K562 (cell line): ENCODE results near the gene CD19. TPM values are rescaled to one million over a fixed set of nuclear protein-coding genes. Genes with fewer than 3 reads are reported as not detected.
A peak's percentile ranks its signal among the peaks of the same experiment; 100 is the strongest.

Experiments
- CREBBP ChIP-seq: IDR thresholded peaks from one replicate; pipeline ENCODE4 v1.6.1; 2012; ENCODE audit warnings: low read depth, mild to moderate bottlenecking, control low read depth, inconsistent platforms, low read length
- FOXK2 ChIP-seq, 2 experiments: fragments of 450-650 bp; IDR thresholded peaks in 1 of 2; conservative IDR thresholded peaks in 1 of 2; 2 replicates each; pipeline ENCODE4 v1.6.1; 2016; ENCODE audit warnings: low read depth in 2 of 2, mild to moderate bottlenecking in 1 of 2
- HDAC6 ChIP-seq: IDR thresholded peaks from 2 replicates; pipeline ENCODE4 v1.6.1; 2012; ENCODE audit warnings: low read depth, mild to moderate bottlenecking, control low read depth, inconsistent platforms, low read length, moderate library complexity
- KLF13 ChIP-seq: fragments of 450-650 bp; IDR thresholded peaks from 2 replicates; pipeline ENCODE4 v1.6.1; 2016; ENCODE audit warnings: missing genetic modification characterization, low read depth, mild to moderate bottlenecking, missing compliant biosample characterization, moderate library complexity, borderline replicate concordance
- KLF6 ChIP-seq: fragments of 250-450 bp; sonication (Bioruptor Pico); IDR thresholded peaks from 2 replicates; pipeline ENCODE4 v1.4.0; 2020; ENCODE audit warnings: mild to moderate bottlenecking, moderate library complexity, borderline replicate concordance
- NR1H2 ChIP-seq: sonication (generic); formaldehyde crosslinking; IDR thresholded peaks from 2 replicates; pipeline ENCODE4 v1.4.0; 2020; ENCODE audit warnings: mild to moderate bottlenecking, missing genetic modification reagents
- RBBP5 ChIP-seq: fragments of 200-600 bp; sonication (generic); IDR thresholded peaks from 2 replicates; pipeline ENCODE4 v1.6.1; 2012; ENCODE audit warnings: borderline replicate concordance, mild to moderate bottlenecking, low read length, control low read depth, inconsistent platforms; ENCODE audit not compliant: insufficient read depth, poor library complexity, severe bottlenecking
- RFX5 ChIP-seq: IDR thresholded peaks from 2 replicates; pipeline ENCODE4 v1.6.1; 2011; ENCODE audit warnings: low read depth, mild to moderate bottlenecking, improper control_type of control experiment, low read length
- RHOXF2B ChIP-seq: fragments of 250-450 bp; sonication (Bioruptor Pico); conservative IDR thresholded peaks from 2 replicates; pipeline ENCODE4 v1.5.1; 2021
- TAF9B ChIP-seq: fragments of 450-650 bp; IDR thresholded peaks from 2 replicates; pipeline ENCODE4 v1.6.1; 2018; ENCODE audit warnings: mild to moderate bottlenecking; ENCODE audit not compliant: partially characterized antibody
- ZFP1 ChIP-seq: fragments of 450-650 bp; formaldehyde crosslinking; IDR thresholded peaks from 2 replicates; pipeline ENCODE4 v1.4.0; 2020; ENCODE audit warnings: mild to moderate bottlenecking, mixed read lengths
- ZNF239 ChIP-seq: fragments of 250-450 bp; sonication (Bioruptor Pico); IDR thresholded peaks from 2 replicates; pipeline ENCODE4 v1.4.0; 2020; ENCODE audit warnings: mild to moderate bottlenecking
- polyA plus RNA-seq, 8 experiments: library from polyadenylated mRNA; depleted of rRNA in 4 of 8; stranded (reverse) in 5 of 8; unstranded in 3 of 8; fragments of >200 nt; fragmentation: Nextera tagmentation in 2 of 8; fragmentation: Illumina TruSeq in 1 of 8; extraction: Ambion mirVana in 2 of 8; extraction: Trizol in 1 of 8; gene quantifications; 2 replicates each; pipeline versions ENCODE4 v1.2.1 to v1.2.3, GENCODE V29; 2011 to 2014; ENCODE audit warnings: inconsistent platforms in 1 of 8, missing spikeins in 1 of 8
- total RNA-seq, 7 experiments: library from RNA; depleted of rRNA in 6 of 7; stranded (reverse); fragments of >200 nt in 6 of 7; fragmentation: Illumina TruSeq in 2 of 7; extraction: Trizol in 2 of 7; gene quantifications; 2 replicates each; pipeline versions ENCODE4 v1.2.1 to v1.2.3, GENCODE V29; 2011 to 2021; ENCODE audit warnings: low replicate concordance in 1 of 7
- TF ChIP-seq, protein P1 (sequence below): sonication (generic); formaldehyde crosslinking; IDR thresholded peaks from 2 replicates; pipeline ENCODE4 v1.8.0; 2022; ENCODE audit warnings: mild to moderate bottlenecking, missing genetic modification reagents
- TF ChIP-seq, protein P2 (sequence below), 2 experiments: fragments of 450-650 bp in 1 of 2; IDR thresholded peaks; 2 replicates each; pipeline ENCODE4 v1.6.1; 2011 to 2017; ENCODE audit warnings: low read depth in 2 of 2, antibody characterized with exemption in 1 of 2, borderline replicate concordance in 1 of 2, low read length in 1 of 2, mild to moderate bottlenecking in 1 of 2, mixed read lengths in 1 of 2; ENCODE audit not compliant: control insufficient read depth in 1 of 2
- TF ChIP-seq, protein P3 (sequence below), 2 experiments: fragments of 250-450 bp in 1 of 2; fragments of 450-650 bp in 1 of 2; sonication (Bioruptor Pico) in 1 of 2; IDR thresholded peaks; 2 replicates each; pipeline versions ENCODE4 v1.6.1 to v1.8.0; 2016 to 2021; ENCODE audit warnings: mild to moderate bottlenecking in 2 of 2, moderate library complexity in 2 of 2, missing compliant biosample characterization in 1 of 2, missing genetic modification characterization in 1 of 2
- TF ChIP-seq, protein P4 (sequence below): sonication (generic); IDR thresholded peaks from 2 replicates; pipeline ENCODE4 v1.6.1; 2016

Gene CD19
- total and polyA plus RNA-seq, 9 of the 15 experiments (the other 6 are each of a cell fraction or from before 2014, with no cell fraction given): 0.27 to 3.7 (median 2.0) TPM; not detected in 1

DNA sequence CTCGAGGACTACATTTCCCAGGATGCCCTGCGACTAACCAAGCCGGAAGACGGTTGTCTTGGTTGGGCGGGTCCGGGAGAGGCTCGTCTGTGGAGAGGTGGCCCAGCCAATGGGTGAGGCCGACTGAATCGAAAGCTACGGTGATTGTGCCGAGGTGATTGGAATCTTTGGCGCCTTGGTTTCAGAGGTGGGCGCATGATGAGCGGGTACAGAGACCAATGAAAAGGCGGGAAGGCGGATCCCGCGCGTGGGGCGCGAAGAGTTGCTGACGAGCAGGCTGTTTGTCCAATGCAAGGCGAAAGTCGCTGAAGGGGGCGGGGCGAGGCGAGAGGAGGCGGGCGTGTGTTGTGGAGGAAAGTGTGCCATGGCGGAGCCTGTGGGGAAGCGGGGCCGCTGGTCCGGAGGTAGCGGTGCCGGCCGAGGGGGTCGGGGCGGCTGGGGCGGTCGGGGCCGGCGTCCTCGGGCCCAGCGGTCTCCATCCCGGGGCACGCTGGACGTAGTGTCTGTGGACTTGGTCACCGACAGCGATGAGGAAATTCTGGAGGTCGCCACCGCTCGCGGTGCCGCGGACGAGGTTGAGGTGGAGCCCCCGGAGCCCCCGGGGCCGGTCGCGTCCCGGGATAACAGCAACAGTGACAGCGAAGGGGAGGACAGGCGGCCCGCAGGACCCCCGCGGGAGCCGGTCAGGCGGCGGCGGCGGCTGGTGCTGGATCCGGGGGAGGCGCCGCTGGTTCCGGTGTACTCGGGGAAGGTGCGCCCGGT, 19.1 kb downstream of the CD19 start, which contains the start of gene NFATC2IP (continued):
- TF ChIP-seq, protein P1, sequence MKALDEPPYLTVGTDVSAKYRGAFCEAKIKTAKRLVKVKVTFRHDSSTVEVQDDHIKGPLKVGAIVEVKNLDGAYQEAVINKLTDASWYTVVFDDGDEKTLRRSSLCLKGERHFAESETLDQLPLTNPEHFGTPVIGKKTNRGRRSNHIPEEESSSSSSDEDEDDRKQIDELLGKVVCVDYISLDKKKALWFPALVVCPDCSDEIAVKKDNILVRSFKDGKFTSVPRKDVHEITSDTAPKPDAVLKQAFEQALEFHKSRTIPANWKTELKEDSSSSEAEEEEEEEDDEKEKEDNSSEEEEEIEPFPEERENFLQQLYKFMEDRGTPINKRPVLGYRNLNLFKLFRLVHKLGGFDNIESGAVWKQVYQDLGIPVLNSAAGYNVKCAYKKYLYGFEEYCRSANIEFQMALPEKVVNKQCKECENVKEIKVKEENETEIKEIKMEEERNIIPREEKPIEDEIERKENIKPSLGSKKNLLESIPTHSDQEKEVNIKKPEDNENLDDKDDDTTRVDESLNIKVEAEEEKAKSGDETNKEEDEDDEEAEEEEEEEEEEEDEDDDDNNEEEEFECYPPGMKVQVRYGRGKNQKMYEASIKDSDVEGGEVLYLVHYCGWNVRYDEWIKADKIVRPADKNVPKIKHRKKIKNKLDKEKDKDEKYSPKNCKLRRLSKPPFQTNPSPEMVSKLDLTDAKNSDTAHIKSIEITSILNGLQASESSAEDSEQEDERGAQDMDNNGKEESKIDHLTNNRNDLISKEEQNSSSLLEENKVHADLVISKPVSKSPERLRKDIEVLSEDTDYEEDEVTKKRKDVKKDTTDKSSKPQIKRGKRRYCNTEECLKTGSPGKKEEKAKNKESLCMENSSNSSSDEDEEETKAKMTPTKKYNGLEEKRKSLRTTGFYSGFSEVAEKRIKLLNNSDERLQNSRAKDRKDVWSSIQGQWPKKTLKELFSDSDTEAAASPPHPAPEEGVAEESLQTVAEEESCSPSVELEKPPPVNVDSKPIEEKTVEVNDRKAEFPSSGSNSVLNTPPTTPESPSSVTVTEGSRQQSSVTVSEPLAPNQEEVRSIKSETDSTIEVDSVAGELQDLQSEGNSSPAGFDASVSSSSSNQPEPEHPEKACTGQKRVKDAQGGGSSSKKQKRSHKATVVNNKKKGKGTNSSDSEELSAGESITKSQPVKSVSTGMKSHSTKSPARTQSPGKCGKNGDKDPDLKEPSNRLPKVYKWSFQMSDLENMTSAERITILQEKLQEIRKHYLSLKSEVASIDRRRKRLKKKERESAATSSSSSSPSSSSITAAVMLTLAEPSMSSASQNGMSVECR (CRISPR knock-in tag): 0 out of 2 replicates have a peak, but pooled peaks have one; percentile 19
- peak; percentile 35 for TF ChIP-seq RBBP5
- TF ChIP-seq, protein P2, sequence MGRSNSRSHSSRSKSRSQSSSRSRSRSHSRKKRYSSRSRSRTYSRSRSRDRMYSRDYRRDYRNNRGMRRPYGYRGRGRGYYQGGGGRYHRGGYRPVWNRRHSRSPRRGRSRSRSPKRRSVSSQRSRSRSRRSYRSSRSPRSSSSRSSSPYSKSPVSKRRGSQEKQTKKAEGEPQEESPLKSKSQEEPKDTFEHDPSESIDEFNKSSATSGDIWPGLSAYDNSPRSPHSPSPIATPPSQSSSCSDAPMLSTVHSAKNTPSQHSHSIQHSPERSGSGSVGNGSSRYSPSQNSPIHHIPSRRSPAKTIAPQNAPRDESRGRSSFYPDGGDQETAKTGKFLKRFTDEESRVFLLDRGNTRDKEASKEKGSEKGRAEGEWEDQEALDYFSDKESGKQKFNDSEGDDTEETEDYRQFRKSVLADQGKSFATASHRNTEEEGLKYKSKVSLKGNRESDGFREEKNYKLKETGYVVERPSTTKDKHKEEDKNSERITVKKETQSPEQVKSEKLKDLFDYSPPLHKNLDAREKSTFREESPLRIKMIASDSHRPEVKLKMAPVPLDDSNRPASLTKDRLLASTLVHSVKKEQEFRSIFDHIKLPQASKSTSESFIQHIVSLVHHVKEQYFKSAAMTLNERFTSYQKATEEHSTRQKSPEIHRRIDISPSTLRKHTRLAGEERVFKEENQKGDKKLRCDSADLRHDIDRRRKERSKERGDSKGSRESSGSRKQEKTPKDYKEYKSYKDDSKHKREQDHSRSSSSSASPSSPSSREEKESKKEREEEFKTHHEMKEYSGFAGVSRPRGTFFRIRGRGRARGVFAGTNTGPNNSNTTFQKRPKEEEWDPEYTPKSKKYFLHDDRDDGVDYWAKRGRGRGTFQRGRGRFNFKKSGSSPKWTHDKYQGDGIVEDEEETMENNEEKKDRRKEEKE (IDR thresholded peaks at IDR 0.05; ENCODE audit: borderline replicate concordance in 1 of 2, control insufficient read depth in 1 of 2, low read depth in 2 of 2, low read length in 1 of 2): no peak
- TF ChIP-seq, protein P3, sequence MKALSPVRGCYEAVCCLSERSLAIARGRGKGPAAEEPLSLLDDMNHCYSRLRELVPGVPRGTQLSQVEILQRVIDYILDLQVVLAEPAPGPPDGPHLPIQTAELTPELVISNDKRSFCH (CRISPR knock-in tag; IDR thresholded peaks at IDR 0.05): no peak
- TF ChIP-seq, protein P3 (tag; IDR thresholded peaks at IDR 0.05): no peak
- no peak for TF ChIP-seq KLF13
- no peak for TF ChIP-seq RHOXF2B (CRISPR knock-in tag)
- no peak for TF ChIP-seq KLF6 (CRISPR knock-in tag)
- peak; percentile 59 to 78 for TF ChIP-seq FOXK2 (conservative IDR thresholded peaks at IDR 0.05 in 1 of 2, IDR thresholded peaks at IDR 0.05 in 1 of 2; ENCODE audit: low read depth in 2 of 2)
- TF ChIP-seq ZFP1 (CRISPR knock-in tag): no peak
- no peak for TF ChIP-seq ZNF239 (CRISPR knock-in tag)
- TF ChIP-seq CREBBP: no peak
- no peak for TF ChIP-seq HDAC6
- TF ChIP-seq RFX5: no peak
- TF ChIP-seq NR1H2 (CRISPR knock-in tag): no peak
- TF ChIP-seq, protein P4, sequence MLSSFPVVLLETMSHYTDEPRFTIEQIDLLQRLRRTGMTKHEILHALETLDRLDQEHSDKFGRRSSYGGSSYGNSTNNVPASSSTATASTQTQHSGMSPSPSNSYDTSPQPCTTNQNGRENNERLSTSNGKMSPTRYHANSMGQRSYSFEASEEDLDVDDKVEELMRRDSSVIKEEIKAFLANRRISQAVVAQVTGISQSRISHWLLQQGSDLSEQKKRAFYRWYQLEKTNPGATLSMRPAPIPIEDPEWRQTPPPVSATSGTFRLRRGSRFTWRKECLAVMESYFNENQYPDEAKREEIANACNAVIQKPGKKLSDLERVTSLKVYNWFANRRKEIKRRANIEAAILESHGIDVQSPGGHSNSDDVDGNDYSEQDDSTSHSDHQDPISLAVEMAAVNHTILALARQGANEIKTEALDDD: no peak
- TF ChIP-seq TAF9B: peak; percentile 82
